ENCODE results near the gene LETMD1.

GRCh38 chr12:51025836-51026638 is 22.1 kb upstream of the LETMD1 start, which contains the start of gene SLC11A2:
- peak in 3 of 12 donors; percentile 11 to 27 (median 15) for TF ChIP-seq CTCF (IDR thresholded peaks at IDR 0.05)
- peak in 1 of 2 donors; percentile 67 for TF ChIP-seq POLR2A (IDR thresholded peaks at IDR 0.05)

Data from heart left ventricle (tissue), 13 donors.